A549 treated with AZD9567 at 1 μM for 4 hours (cell line): ENCODE data around the gene ANKRD66. TPM values are rescaled to one million over a fixed set of nuclear protein-coding genes. Genes with fewer than 3 reads are reported as not detected.

Experiments
- total RNA-seq: library from RNA; stranded (reverse); fragments of 200-300 nt; extraction: Qiagen RNA extraction; gene quantifications from 5 replicates; pipeline ENCODE4 v1.2.3, GENCODE V29; 2022; ENCODE audit not compliant: insufficient read depth

The ANKRD66 gene
- total RNA-seq: not detected in 5 replicates

DNA sequence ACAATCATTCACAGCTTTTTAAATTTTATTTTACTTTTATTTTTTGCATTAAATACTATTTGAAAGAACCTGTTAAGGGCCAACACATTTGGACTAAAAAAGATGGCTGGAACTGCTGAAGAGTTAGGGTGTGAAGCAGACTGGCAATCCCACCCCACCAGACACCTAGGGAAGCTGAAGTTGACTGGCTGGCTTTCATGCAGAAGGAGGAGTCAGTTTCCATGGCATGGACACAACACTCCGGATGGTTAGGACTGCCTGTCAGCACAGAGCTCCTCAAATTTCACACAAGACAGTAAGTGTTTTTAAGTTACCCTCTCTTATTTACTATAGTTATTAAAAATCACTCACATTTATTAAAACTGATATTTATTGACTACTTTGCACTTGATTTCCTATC is at the start of gene ANKRD66:
Gene ANKRD66, plus strand, starts transcription at position 238 of the 400 bp plus-strand sequence. CDS start 5,016 bp downstream, outside the sequence.

DNA sequence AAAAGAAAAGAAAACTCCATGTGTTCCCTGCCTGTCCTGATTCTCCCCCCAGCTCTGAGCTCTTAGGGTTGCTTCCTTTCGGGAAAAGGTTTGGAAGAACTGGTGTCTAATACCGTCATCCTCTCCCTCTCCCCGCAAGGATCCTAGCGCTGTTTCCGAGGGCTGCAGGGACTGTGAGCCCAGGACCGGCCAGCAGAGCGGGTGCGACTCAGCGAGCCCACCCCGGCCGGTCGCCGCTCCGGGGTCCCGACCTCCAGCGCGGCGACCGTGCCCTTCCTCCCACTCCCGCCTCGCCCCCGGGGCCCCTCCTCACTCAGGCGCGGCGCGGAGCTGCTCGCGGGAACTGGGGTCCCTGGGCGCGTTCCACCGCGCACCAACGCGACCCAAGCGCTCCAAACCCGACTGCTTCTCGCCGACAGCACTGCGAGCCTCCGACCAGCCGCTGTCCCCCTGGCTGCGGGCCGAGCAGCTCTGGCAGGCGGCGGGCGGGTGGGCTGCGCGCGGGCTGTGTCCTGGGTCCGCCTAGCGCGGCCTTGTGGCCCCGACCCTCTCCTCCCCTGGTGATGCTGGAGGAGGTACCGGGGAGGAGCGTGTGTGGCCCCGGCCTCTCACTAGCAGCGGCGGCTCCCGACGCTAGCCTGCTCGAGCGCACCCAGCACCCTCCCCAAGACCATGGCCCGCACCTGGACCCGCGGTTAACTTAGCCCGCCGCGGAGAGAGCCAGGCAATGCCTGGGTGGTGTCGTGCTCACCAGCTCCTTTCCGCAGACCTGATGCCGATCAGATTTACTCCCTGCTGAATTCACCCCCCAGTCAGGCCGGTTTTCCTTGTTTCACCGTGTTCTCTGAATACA is 11.6 kb upstream of the ANKRD66 start, which contains the start of gene PLA2G7:
Gene PLA2G7, minus strand, starts transcription at position 509 of the 853 bp plus-strand sequence. CDS start 12,484 bp downstream, outside the sequence.

GRCh38 chr6:46793138-46793537 is 46.4 kb downstream of the ANKRD66 start, which contains the start of gene MEP1A:
Gene MEP1A (plus strand): TSS chr6:46793389. CDS start chr6:46793399, 10 bp downstream.

Other genes with a start within 250 kb of the ANKRD66 start
- gene CYP39A1, start 94.1 kb upstream of the ANKRD66 start, total RNA-seq: 0.05 to 0.87 TPM (median 0.05 TPM) in 3 of 5 replicates, not detected in the others
- 0.53 to 1.5 TPM (median 0.59 TPM) in 4 of 5 replicates, not detected in the other for gene SLC25A27, start 94.0 kb upstream of the ANKRD66 start, total RNA-seq
- gene TDRD6, start 59.0 kb upstream of the ANKRD66 start, total RNA-seq: 0.01 TPM in 1 of 5 replicates, not detected in the others
- 0.03 to 0.05 TPM in 2 of 5 replicates, not detected in the others for gene PLA2G7, start 11.6 kb upstream of the ANKRD66 start, total RNA-seq
- not detected in 5 replicates for gene MEP1A, start 46.5 kb downstream of the ANKRD66 start, total RNA-seq
- gene ADGRF5, start 175.0 kb downstream of the ANKRD66 start, total RNA-seq: not detected in 5 replicates